MCF 10A (cell line): ENCODE data around the gene ITGB3. TPM values are rescaled to one million over a fixed set of nuclear protein-coding genes. Genes with fewer than 3 reads are reported as not detected.
A peak's percentile ranks its signal among the peaks of the same experiment; 100 is the strongest.

Experiments used
- BruUV-seq: library from RNA; stranded (reverse); fragments of 400-500 nt; replicated peaks from 2 replicates; lab custom pipeline; 2021; lab: Mats Ljungman, UMichigan
- CTCF ChIA-PET: fragments of 300-600 bp; sonication (Branson Sonifier 250); formaldehyde crosslinking; extraction: SDS; loops from one replicate; lab custom pipeline; 2021; ENCODE audit warnings: antibody characterized with exemption, inconsistent platforms; lab: Yijun Ruan, JAX
- POLR2A ChIA-PET: fragments of 300-600, 350-650 bp; sonication (Branson Sonifier 250); formaldehyde crosslinking; extraction: SDS; loops from one replicate; lab custom pipeline; 2020; ENCODE audit warnings: antibody characterized with exemption, inconsistent platforms; lab: Yijun Ruan, JAX
- DNase-seq: peaks from one replicate; pipeline ENCODE4 v3.0.0-alpha.2; 2018; ENCODE audit not compliant: unreplicated experiment
- H3K27ac Mint-ChIP-seq: one replicate; pipeline ENCODE4 v1.8.0; 2022; ENCODE audit warnings: mild to moderate bottlenecking, low read depth, mixed read lengths; ENCODE audit not compliant: unreplicated experiment
- H3K27me3 Mint-ChIP-seq: one replicate; pipeline ENCODE4 v1.8.0; 2022; ENCODE audit warnings: mixed read lengths; ENCODE audit not compliant: insufficient read depth, unreplicated experiment
- H3K36me3 Mint-ChIP-seq: one replicate; pipeline ENCODE4 v1.8.0; 2022; ENCODE audit warnings: mild to moderate bottlenecking, moderate library complexity, mixed read lengths; ENCODE audit not compliant: insufficient read depth, unreplicated experiment
- H3K4me1 Mint-ChIP-seq: one replicate; pipeline ENCODE4 v1.8.0; 2022; ENCODE audit warnings: mixed read lengths; ENCODE audit not compliant: insufficient read depth, unreplicated experiment
- H3K4me3 Mint-ChIP-seq: one replicate; pipeline ENCODE4 v1.8.0; 2022; ENCODE audit warnings: mild to moderate bottlenecking, moderate library complexity, mixed read lengths; ENCODE audit not compliant: unreplicated experiment
- H3K9me3 Mint-ChIP-seq: one replicate; pipeline ENCODE4 v1.8.0; 2022; ENCODE audit warnings: mixed read lengths; ENCODE audit not compliant: unreplicated experiment
- intact Hi-C: fragments of 100-400 bp; cut with micrococcal nuclease; formaldehyde crosslinking; loops from 2 replicates; pipeline ENCODE4 v1.14.1; 2022
- total RNA-seq: library from RNA; stranded (reverse); gene quantifications from 2 replicates; pipeline ENCODE4 v1.2.3, GENCODE V29; 2022
- TF ChIP-seq, protein P1 (sequence below): fragments of 200-600 bp; IDR thresholded peaks from one replicate; pipeline ENCODE4 v1.8.0; 2022; ENCODE audit warnings: antibody characterized with exemption, mild to moderate bottlenecking; ENCODE audit not compliant: unreplicated experiment

The ITGB3 gene
- total RNA-seq, 1 experiment from 2014 or later, result 1.1 TPM

DNA sequence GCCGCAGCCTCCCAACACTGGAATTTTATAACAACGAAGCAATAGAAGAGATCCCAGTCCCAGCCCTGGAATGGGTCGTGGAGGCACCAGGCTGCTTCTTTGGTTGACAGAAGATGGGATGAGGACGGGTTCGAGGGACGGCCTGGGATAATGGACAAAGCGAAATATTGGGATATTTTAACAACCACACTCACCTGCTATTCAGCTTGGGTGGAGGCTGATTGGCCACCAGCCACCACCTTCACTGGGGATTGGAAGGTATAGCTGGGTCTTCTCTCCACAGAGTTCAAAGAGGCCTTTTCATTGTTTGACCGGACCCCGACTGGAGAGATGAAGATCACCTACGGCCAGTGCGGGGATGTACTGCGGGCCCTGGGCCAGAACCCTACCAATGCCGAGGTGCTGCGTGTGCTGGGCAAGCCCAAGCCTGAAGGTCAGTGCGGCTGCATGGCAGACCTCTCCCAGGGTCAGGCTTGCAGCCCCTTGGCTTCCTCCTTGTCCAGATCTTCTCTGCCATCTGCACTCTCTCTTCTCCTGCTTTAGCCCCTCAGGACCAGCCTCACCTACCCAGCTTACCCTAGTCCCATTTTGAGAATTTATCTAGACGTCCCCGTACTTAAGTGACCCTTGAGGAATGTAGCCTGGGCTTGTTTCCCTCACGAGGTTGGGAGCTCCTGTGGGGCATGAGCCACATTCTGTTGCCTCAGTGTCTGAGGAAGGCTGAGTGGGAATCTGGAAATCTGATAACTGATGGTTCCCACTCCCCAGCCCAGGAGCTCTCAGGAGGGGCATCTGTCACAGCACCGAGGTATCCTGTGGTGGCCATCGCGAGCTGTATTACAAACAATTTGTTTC is 33.8 kb upstream of the ITGB3 start:
- TF ChIP-seq, protein P1, sequence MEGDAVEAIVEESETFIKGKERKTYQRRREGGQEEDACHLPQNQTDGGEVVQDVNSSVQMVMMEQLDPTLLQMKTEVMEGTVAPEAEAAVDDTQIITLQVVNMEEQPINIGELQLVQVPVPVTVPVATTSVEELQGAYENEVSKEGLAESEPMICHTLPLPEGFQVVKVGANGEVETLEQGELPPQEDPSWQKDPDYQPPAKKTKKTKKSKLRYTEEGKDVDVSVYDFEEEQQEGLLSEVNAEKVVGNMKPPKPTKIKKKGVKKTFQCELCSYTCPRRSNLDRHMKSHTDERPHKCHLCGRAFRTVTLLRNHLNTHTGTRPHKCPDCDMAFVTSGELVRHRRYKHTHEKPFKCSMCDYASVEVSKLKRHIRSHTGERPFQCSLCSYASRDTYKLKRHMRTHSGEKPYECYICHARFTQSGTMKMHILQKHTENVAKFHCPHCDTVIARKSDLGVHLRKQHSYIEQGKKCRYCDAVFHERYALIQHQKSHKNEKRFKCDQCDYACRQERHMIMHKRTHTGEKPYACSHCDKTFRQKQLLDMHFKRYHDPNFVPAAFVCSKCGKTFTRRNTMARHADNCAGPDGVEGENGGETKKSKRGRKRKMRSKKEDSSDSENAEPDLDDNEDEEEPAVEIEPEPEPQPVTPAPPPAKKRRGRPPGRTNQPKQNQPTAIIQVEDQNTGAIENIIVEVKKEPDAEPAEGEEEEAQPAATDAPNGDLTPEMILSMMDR, result no peak
- no peak overlapping the region for H3K4me3 Mint-ChIP-seq

DNA sequence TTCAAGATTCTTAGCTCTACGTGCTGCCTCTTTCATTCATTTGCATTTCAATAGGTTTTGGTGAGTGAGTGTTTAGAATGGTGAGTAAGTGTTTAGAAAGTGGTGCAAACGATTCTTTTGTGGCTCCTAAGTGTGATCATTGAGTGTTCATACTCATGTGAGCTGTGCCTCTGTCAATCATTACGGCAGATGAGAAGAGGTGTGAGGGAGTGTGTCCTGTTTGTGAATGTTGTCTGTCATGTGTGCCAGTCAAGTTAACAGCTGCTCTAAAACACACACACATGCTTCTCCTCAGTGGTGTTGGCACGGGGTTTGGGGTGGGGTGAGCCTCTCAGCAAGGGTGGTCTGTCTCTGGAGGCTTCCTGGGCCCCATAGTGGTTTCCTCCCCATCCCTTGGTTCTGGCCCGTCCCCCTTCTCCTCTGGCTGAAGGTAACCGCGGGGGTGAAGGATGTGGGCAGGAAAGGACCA is 33.1 kb upstream of the ITGB3 start:
- ChIA-PET CTCF (no interaction called here), POLR2A (interaction anchor here (1.0 kb wide), 1 partner anchor 31 kb away, joined by 3 read pairs; the partner anchor contains the start of gene CDC27)
- Mint-ChIP-seq H3K4me1 (peaks cover 17% of the 10 kb centered on the region), H3K4me3 (no peak overlapping the region), H3K27ac (no peak overlapping the region), H3K36me3 (no peaks in the 10 kb centered on the region), H3K27me3 (no peaks in the 10 kb centered on the region), H3K9me3 (no peaks in the 10 kb centered on the region)
- no peak for DNase-seq
- no TSS peak for BruUV-seq
- TF ChIP-seq, protein P1, result no peak
- intact Hi-C loops, result no loop called here

More for the DNA sequence above, 33.8 kb upstream of the ITGB3 start:
- Mint-ChIP-seq H3K27me3 (peaks cover 2% of the 10 kb centered on the region), H3K36me3 (no peaks in the 10 kb centered on the region), H3K9me3 (no peaks in the 10 kb centered on the region), H3K27ac (no peak overlapping the region), H3K4me1 (peaks cover 10% of the 10 kb centered on the region)
- ChIA-PET CTCF (interaction anchor here (0.7 kb wide), 1 partner anchor 96 kb away, joined by 3 read pairs; no protein-coding TSS in a partner anchor), POLR2A (interaction anchor here (1.0 kb wide), 1 partner anchor 30 kb away, joined by 3 read pairs; the partner anchor contains the start of gene CDC27)
- no TSS peak for BruUV-seq
- DNase-seq, result no peak
- intact Hi-C loops, result no loop called here

DNA sequence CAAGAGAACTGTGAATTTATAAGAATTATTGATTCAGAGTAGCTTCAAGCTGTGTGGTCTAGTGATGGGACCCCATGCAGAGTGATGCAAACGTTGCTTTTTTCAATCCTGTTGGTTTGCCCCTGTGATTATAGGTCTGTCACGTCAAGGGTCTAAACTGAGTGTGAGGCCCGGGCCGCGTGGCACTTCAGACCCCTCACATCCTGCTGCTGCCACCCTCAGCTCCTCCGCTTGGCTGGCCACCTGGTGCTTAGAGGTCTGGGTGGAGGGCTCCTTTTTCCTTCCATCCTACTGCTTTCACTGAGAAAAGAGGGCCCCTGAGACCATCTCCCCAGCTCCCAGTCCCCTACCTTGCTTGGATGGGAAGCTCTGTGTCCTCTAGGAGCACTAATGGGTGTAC is 32.5 kb upstream of the ITGB3 start:
- no peak for DNase-seq
- Mint-ChIP-seq H3K36me3 (no peaks in the 10 kb centered on the region), H3K27me3 (no peaks in the 10 kb centered on the region), H3K27ac (peak overlapping the region; percentile 46), H3K9me3 (no peaks in the 10 kb centered on the region), H3K4me3 (no peak overlapping the region), H3K4me1 (peaks cover 23% of the 10 kb centered on the region)
- intact Hi-C loops, result no loop called here
- BruUV-seq, result no TSS peak
- ChIA-PET POLR2A (interaction anchor here (1.0 kb wide), 1 partner anchor 32 kb away, joined by 3 read pairs; the partner anchor contains the start of gene CDC27), CTCF (no interaction called here)
- TF ChIP-seq, protein P1, result no peak

DNA sequence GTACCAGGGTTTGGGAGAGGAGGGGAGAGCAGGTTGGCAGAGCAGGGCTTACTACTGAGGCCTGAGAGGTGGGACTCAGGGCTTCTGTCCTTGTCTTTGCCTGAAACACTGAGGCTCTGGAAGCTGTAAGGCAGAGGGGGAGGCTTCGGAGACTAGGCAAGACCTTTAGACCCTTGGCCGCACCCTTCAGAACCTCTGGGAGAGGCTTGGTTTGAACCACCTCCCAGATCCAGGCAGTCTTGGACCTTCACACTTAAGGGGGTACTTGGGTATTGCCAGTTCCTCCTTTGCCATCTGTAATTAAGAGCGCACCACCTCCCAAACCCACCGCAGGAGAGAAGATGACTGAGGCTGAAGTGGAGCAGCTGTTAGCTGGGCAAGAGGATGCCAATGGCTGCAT is 31.6 kb upstream of the ITGB3 start:
- no peak for DNase-seq
- Mint-ChIP-seq H3K4me3 (no peak overlapping the region), H3K27me3 (no peaks in the 10 kb centered on the region), H3K36me3 (no peaks in the 10 kb centered on the region), H3K27ac (peak overlapping the region; percentile 46), H3K4me1 (peaks cover 23% of the 10 kb centered on the region), H3K9me3 (no peaks in the 10 kb centered on the region)
- ChIA-PET CTCF (no interaction called here), POLR2A (interaction anchor here (0.8 kb wide), 1 partner anchor 13 kb away, joined by 3 read pairs; no protein-coding TSS in a partner anchor)
- TF ChIP-seq, protein P1, result no peak
- intact Hi-C loops, result no loop called here
- BruUV-seq, result no TSS peak
